ENCODE results near the gene OLFML1. TPM values are rescaled to one million over a fixed set of nuclear protein-coding genes. Genes with fewer than 3 reads are reported as not detected.

OLFML1 gene
- total and polyA plus RNA-seq, 2 of the 13 experiments (the other 11 are each of a cell fraction or from before 2014, with no cell fraction given): 0.89 to 0.90 TPM

DNA sequence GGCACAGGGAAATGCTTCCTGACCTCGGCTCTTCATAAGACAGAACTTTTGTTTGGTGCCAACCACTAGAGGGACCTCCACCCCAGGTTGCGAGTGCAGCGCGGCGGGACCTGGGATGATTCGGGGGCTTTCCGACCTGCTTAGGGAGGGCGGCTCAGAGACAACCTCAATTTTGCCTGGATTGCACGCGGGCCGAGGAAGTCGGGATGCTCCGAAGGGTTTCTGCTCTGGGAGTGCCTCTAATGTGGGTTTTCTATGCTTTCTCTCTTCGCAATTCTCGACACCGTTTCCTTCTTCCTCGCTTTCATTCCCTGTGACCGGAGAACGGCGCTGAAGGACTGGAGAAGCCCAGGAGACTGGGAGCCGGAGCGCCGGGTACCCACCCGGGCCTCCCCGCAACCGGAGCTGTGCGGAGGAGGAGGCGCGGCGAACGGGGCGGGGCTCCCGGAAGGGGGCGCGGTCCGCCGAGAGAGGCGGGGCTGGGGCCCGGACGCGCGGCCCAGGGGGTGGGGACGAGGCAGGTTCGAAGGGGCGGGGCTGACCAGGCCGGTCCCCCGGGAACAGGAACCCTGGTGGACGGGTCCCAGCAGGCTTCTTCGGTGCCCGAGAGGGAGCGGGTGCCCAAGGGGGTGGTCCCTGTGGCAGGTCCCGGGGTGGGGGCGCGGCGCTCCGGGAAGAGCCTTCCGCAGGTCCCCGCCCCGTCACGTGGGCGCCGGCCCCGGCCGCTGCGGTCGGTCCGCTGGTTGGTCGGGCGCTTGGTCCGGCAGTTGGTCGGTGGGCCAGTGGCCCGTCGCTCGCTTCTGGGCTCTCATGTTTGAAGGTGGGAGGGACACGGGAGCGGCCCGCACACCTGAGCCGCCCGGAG, 28.2 kb downstream of the OLFML1 start, which contains the start of gene PPFIBP2 (continued):
- TF ChIP-seq, protein P1, sequence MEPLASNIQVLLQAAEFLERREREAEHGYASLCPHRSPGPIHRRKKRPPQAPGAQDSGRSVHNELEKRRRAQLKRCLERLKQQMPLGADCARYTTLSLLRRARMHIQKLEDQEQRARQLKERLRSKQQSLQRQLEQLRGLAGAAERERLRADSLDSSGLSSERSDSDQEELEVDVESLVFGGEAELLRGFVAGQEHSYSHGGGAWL (CRISPR knock-in tag; IDR thresholded peaks at IDR 0.05): no peak
- TF ChIP-seq ZBTB20 (CRISPR knock-in tag; IDR thresholded peaks at IDR 0.05; ENCODE audit: borderline replicate concordance, low read depth): 0 out of 2 replicates have a peak, but pooled peaks have one; percentile 13
- no peak for TF ChIP-seq SP5 (CRISPR knock-in tag; IDR thresholded peaks at IDR 0.05; ENCODE audit: borderline replicate concordance, low read depth)
- no peak for TF ChIP-seq ZNF607 (CRISPR knock-in tag; IDR thresholded peaks at IDR 0.05; ENCODE audit: borderline replicate concordance)
- TF ChIP-seq ZNF749 (CRISPR knock-in tag; IDR thresholded peaks at IDR 0.05; ENCODE audit: borderline replicate concordance): no peak
- no peak for TF ChIP-seq SP1 (IDR thresholded peaks at IDR 0.05)
- peak; percentile 69 for TF ChIP-seq SP1 (CRISPR knock-in tag; IDR thresholded peaks at IDR 0.05)
- peak; percentile 33; the same call in 1 of the 2 replicates for TF ChIP-seq ZNF703 (CRISPR knock-in tag; IDR thresholded peaks at IDR 0.05; ENCODE audit: borderline replicate concordance)
- TF ChIP-seq, protein P2, sequence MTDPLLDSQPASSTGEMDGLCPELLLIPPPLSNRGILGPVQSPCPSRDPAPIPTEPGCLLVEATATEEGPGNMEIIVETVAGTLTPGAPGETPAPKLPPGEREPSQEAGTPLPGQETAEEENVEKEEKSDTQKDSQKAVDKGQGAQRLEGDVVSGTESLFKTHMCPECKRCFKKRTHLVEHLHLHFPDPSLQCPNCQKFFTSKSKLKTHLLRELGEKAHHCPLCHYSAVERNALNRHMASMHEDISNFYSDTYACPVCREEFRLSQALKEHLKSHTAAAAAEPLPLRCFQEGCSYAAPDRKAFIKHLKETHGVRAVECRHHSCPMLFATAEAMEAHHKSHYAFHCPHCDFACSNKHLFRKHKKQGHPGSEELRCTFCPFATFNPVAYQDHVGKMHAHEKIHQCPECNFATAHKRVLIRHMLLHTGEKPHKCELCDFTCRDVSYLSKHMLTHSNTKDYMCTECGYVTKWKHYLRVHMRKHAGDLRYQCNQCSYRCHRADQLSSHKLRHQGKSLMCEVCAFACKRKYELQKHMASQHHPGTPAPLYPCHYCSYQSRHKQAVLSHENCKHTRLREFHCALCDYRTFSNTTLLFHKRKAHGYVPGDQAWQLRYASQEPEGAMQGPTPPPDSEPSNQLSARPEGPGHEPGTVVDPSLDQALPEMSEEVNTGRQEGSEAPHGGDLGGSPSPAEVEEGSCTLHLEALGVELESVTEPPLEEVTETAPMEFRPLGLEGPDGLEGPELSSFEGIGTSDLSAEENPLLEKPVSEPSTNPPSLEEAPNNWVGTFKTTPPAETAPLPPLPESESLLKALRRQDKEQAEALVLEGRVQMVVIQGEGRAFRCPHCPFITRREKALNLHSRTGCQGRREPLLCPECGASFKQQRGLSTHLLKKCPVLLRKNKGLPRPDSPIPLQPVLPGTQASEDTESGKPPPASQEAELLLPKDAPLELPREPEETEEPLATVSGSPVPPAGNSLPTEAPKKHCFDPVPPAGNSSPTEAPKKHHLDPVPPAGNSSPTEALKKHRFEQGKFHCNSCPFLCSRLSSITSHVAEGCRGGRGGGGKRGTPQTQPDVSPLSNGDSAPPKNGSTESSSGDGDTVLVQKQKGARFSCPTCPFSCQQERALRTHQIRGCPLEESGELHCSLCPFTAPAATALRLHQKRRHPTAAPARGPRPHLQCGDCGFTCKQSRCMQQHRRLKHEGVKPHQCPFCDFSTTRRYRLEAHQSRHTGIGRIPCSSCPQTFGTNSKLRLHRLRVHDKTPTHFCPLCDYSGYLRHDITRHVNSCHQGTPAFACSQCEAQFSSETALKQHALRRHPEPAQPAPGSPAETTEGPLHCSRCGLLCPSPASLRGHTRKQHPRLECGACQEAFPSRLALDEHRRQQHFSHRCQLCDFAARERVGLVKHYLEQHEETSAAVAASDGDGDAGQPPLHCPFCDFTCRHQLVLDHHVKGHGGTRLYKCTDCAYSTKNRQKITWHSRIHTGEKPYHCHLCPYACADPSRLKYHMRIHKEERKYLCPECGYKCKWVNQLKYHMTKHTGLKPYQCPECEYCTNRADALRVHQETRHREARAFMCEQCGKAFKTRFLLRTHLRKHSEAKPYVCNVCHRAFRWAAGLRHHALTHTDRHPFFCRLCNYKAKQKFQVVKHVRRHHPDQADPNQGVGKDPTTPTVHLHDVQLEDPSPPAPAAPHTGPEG (CRISPR knock-in tag; IDR thresholded peaks at IDR 0.05): peak; percentile 74; the same call in 1 of the 2 replicates
- no peak for TF ChIP-seq PCBP2 (optimal IDR thresholded peaks at IDR 0.05; ENCODE audit: low read depth, low read length, poor library complexity, severe bottlenecking)
- TF ChIP-seq ZNF790 (CRISPR knock-in tag; IDR thresholded peaks at IDR 0.05; ENCODE audit: borderline replicate concordance): 0 out of 2 replicates have a peak, but pooled peaks have one; percentile 32
- peak; percentile 23; the same call in 1 of the 2 replicates for TF ChIP-seq ZNF670 (CRISPR knock-in tag; IDR thresholded peaks at IDR 0.05; ENCODE audit: borderline replicate concordance)
- TF ChIP-seq, protein P3, sequence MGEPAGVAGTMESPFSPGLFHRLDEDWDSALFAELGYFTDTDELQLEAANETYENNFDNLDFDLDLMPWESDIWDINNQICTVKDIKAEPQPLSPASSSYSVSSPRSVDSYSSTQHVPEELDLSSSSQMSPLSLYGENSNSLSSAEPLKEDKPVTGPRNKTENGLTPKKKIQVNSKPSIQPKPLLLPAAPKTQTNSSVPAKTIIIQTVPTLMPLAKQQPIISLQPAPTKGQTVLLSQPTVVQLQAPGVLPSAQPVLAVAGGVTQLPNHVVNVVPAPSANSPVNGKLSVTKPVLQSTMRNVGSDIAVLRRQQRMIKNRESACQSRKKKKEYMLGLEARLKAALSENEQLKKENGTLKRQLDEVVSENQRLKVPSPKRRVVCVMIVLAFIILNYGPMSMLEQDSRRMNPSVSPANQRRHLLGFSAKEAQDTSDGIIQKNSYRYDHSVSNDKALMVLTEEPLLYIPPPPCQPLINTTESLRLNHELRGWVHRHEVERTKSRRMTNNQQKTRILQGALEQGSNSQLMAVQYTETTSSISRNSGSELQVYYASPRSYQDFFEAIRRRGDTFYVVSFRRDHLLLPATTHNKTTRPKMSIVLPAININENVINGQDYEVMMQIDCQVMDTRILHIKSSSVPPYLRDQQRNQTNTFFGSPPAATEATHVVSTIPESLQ (CRISPR knock-in tag; conservative IDR thresholded peaks at IDR 0.05): no peak
- TF ChIP-seq MYC (CRISPR knock-in tag; IDR thresholded peaks at IDR 0.05; ENCODE audit: borderline replicate concordance): peak; percentile 54; the same call in 1 of the 2 replicates

All from HepG2 (cell line).